Measurements from ENCODE around the gene TAF6L. TPM values are rescaled to one million over a fixed set of nuclear protein-coding genes. Genes with fewer than 3 reads are reported as not detected.

The TAF6L gene
- total and polyA plus RNA-seq, 9 of the 15 experiments (the other 6 are each of a cell fraction or from before 2014, with no cell fraction given): 0.04 to 45.5 (median 20.8) TPM

- TF ChIP-seq CLOCK (CRISPR knock-in tag; IDR thresholded peaks at IDR 0.05; ENCODE audit: borderline replicate concordance) (no peak), ZBTB40 (IDR thresholded peaks at IDR 0.05) (0 out of 2 replicates have a peak, but pooled peaks have one; percentile 23), ZBTB40 (CRISPR knock-in tag; IDR thresholded peaks at IDR 0.05) (no peak), MED1 (CRISPR knock-in tag; IDR thresholded peaks at IDR 0.05; ENCODE audit: borderline replicate concordance) (peak; percentile 24; the same call in 1 of the 2 replicates), HDAC1 (IDR thresholded peaks at IDR 0.05) (peak in 1 of 2 experiments; percentile 35; a peak in 1 of 4 replicates), GATAD2B (IDR thresholded peaks at IDR 0.05; ENCODE audit: borderline replicate concordance) (no peak), THAP12 (CRISPR knock-in tag; IDR thresholded peaks at IDR 0.05) (no peak), IFI16 (CRISPR knock-in tag; IDR thresholded peaks at IDR 0.05) (no peak), MYBL2 (IDR thresholded peaks at IDR 0.05; ENCODE audit: low read depth) (no peak), MYBL2 (CRISPR knock-in tag; IDR thresholded peaks at IDR 0.05; ENCODE audit: borderline replicate concordance) (no peak), ZFX (CRISPR knock-in tag; IDR thresholded peaks at IDR 0.05) (0 out of 2 replicates have a peak, but pooled peaks have one; percentile 36), TAF9B (IDR thresholded peaks at IDR 0.05; ENCODE audit: partially characterized antibody) (no peak)
Measured at GRCh38 chr11:62726156-62726914, 44.9 kb upstream of the TAF6L start (continued).
